ENCODE results near the gene MAD1L1. TPM values are rescaled to one million over a fixed set of nuclear protein-coding genes. Genes with fewer than 3 reads are reported as not detected.
"Not testable (repeated sequence)": the region's sequence is repeated elsewhere in the genome, so short reads cannot be mapped to it uniquely, and the experiment has no call there.

The MAD1L1 gene
- total and polyA plus RNA-seq, 2 of the 13 experiments (the other 11 are each of a cell fraction or from before 2014, with no cell fraction given): 17.4 to 64.7 TPM

DNA sequence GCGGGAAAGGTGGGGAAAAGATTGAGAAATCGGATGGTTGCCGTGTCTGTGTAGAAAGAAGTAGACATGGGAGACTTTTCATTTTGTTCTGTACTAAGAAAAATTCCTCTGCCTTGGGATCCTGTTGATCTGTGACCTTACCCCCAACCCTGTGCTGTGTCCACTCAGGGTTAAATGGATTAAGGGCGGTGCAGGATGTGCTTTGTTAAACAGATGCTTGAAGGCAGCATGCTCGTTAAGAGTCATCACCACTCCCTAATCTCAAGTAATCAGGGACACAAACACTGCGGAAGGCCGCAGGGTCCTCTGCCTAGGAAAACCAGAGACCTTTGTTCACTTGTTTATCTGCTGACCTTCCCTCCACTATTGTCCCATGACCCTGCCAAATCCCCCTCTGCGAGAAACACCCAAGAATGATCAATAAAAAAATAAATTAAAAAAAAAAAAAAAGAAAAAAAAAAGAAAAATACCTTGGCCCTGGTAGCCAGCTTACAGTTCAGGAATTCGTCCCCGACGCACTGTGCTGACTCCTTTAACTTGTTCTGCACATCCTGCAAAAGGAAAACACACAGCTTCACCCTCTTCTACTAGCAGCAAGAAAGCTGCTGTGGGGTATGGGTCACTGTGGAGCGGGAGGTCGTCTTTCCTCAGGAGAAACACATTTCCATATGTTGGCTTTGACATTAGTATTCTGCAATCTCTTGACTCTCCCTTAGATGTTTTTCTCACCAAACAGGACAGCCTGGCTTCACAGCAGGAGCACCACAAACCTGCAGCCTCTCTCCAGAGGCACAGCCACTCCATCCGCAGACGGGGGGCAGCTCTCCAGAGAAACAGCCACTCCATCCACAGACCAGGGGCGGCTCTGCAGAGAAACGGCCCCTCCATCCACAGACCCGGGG lies 36.6 kb upstream of the MAD1L1 start (continued):
- TF ChIP-seq, protein P1, sequence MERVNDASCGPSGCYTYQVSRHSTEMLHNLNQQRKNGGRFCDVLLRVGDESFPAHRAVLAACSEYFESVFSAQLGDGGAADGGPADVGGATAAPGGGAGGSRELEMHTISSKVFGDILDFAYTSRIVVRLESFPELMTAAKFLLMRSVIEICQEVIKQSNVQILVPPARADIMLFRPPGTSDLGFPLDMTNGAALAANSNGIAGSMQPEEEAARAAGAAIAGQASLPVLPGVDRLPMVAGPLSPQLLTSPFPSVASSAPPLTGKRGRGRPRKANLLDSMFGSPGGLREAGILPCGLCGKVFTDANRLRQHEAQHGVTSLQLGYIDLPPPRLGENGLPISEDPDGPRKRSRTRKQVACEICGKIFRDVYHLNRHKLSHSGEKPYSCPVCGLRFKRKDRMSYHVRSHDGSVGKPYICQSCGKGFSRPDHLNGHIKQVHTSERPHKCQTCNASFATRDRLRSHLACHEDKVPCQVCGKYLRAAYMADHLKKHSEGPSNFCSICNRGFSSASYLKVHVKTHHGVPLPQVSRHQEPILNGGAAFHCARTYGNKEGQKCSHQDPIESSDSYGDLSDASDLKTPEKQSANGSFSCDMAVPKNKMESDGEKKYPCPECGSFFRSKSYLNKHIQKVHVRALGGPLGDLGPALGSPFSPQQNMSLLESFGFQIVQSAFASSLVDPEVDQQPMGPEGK (CRISPR knock-in tag; IDR thresholded peaks at IDR 0.05): peak; percentile 27; the same call in 1 of the 2 replicates
- peak; percentile 28; the same call in 1 of the 2 replicates for TF ChIP-seq FOXK2 (IDR thresholded peaks at IDR 0.05)
- 0 out of 2 replicates have a peak, but pooled peaks have one; percentile 21 for TF ChIP-seq ZNF234 (CRISPR knock-in tag; conservative IDR thresholded peaks at IDR 0.05)
- TF ChIP-seq KMT2A (CRISPR knock-in tag; IDR thresholded peaks at IDR 0.05): 0 out of 2 replicates have a peak, but pooled peaks have one; percentile 42
- TF ChIP-seq ZNF605 (CRISPR knock-in tag; IDR thresholded peaks at IDR 0.05): 0 out of 2 replicates have a peak, but pooled peaks have one; percentile 32
- TF ChIP-seq, protein P2, sequence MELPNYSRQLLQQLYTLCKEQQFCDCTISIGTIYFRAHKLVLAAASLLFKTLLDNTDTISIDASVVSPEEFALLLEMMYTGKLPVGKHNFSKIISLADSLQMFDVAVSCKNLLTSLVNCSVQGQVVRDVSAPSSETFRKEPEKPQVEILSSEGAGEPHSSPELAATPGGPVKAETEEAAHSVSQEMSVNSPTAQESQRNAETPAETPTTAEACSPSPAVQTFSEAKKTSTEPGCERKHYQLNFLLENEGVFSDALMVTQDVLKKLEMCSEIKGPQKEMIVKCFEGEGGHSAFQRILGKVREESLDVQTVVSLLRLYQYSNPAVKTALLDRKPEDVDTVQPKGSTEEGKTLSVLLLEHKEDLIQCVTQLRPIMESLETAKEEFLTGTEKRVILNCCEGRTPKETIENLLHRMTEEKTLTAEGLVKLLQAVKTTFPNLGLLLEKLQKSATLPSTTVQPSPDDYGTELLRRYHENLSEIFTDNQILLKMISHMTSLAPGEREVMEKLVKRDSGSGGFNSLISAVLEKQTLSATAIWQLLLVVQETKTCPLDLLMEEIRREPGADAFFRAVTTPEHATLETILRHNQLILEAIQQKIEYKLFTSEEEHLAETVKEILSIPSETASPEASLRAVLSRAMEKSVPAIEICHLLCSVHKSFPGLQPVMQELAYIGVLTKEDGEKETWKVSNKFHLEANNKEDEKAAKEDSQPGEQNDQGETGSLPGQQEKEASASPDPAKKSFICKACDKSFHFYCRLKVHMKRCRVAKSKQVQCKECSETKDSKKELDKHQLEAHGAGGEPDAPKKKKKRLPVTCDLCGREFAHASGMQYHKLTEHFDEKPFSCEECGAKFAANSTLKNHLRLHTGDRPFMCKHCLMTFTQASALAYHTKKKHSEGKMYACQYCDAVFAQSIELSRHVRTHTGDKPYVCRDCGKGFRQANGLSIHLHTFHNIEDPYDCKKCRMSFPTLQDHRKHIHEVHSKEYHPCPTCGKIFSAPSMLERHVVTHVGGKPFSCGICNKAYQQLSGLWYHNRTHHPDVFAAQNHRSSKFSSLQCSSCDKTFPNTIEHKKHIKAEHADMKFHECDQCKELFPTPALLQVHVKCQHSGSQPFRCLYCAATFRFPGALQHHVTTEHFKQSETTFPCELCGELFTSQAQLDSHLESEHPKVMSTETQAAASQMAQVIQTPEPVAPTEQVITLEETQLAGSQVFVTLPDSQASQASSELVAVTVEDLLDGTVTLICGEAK (IDR thresholded peaks at IDR 0.05): peak; percentile 94
- TF ChIP-seq, protein P2 (CRISPR knock-in tag; IDR thresholded peaks at IDR 0.05): not testable (repeated sequence)
- peak; percentile 81 for TF ChIP-seq PITX1 (CRISPR knock-in tag; IDR thresholded peaks at IDR 0.05)
- TF ChIP-seq SOX13, FOXA1 (IDR thresholded peaks at IDR 0.05): not testable (repeated sequence)
- peak in 1 of 2 experiments; percentile 79; a peak in 2 of 4 replicates for TF ChIP-seq SOX13 (CRISPR knock-in tag; conservative IDR thresholded peaks at IDR 0.05 in 1 of 2, IDR thresholded peaks at IDR 0.05 in 1 of 2)
- 0 out of 2 replicates have a peak, but pooled peaks have one; percentile 44 for TF ChIP-seq FOXA1 (CRISPR knock-in tag; IDR thresholded peaks at IDR 0.05)
- TF ChIP-seq, protein P3, sequence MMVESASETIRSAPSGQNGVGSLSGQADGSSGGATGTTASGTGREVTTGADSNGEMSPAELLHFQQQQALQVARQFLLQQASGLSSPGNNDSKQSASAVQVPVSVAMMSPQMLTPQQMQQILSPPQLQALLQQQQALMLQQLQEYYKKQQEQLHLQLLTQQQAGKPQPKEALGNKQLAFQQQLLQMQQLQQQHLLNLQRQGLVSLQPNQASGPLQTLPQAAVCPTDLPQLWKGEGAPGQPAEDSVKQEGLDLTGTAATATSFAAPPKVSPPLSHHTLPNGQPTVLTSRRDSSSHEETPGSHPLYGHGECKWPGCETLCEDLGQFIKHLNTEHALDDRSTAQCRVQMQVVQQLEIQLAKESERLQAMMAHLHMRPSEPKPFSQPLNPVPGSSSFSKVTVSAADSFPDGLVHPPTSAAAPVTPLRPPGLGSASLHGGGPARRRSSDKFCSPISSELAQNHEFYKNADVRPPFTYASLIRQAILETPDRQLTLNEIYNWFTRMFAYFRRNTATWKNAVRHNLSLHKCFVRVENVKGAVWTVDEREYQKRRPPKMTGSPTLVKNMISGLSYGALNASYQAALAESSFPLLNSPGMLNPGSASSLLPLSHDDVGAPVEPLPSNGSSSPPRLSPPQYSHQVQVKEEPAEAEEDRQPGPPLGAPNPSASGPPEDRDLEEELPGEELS (CRISPR knock-in tag; IDR thresholded peaks at IDR 0.05): peak; percentile 49; the same call in 1 of the 2 replicates
- TF ChIP-seq NR2F6 (IDR thresholded peaks at IDR 0.05): peak; percentile 58; the same call in 1 of the 2 replicates
- peak; percentile 58; the same call in 1 of the 2 replicates for TF ChIP-seq NR2F6 (CRISPR knock-in tag; IDR thresholded peaks at IDR 0.05)
- 0 out of 2 replicates have a peak, but pooled peaks have one; percentile 14 for TF ChIP-seq MED1 (CRISPR knock-in tag; IDR thresholded peaks at IDR 0.05)

Measured in HepG2 (cell line).